ENCODE data around the gene TAT. TPM values are rescaled to one million over a fixed set of nuclear protein-coding genes. Genes with fewer than 3 reads are reported as not detected.
A peak's percentile ranks its signal among the peaks of the same experiment; 100 is the strongest.

The TAT gene
- total RNA-seq: 1,000 to 10,000 TPM in 5 of 6 experiments, 100 to 1,000 TPM in 1; 109 to 3,026 (median 1,168) TPM
- long read RNA-seq, transcript TAT-201 (12 exons, 3,983 nt): major isoform, 49 of 127 reads
- long read RNA-seq, partial matches to known transcripts: 15 of 127 reads
- long read RNA-seq, other reads (novel, unspliced or antisense): 62 of 127 reads

DNA sequence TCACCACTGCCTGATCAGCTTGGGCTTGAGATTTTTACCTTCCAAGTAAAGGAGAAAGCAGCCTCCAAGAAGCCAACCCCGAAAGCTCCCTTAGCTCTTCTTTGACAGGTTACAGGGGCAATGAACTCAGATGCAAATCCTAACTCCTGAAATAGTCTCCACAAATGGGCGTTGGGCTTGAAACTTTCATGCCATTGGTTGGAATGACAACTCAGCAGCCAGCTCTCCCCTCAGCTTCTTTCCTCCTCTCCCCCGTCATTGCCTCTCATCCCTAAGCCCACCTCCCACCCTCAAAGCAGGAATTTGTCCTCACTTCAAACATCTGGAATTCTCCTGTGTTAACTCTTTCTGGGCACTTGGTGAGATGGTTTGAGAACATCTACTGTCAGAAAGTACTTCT is at the start of gene TAT:
TSS of gene TAT (minus strand) at position 122 of the 400 bp plus-strand sequence. CDS start 677 bp downstream, outside the sequence.
- Histone ChIP-seq H3K9me3 (no peaks in the 10 kb centered on the region), H3K4me3 (peak within 1 kb of the TSS; percentile 21 to 70 (median 60)), H3K27ac (peak within 1 kb of the TSS; percentile 75 to 100 (median 98)), H3K27me3 (no peaks in the 10 kb centered on the region), H3K36me3 (peaks cover 0 to 38% (median 18%) of the 10 kb centered on the region in 4 donors), H3K4me1 (peaks cover 0 to 31% (median 9%) of the 10 kb centered on the region in 4 donors)
- intact Hi-C loops (cut with DNase I): no loop called here
- 17% methylated on average over 3 of the region's 3 CpGs for WGBS (ENCODE audit: insufficient coverage, low coverage, low lambda C conversion rate, missing lambda C conversion rate)
- ATAC-seq (peak; percentile 40 to 65 (median 53)), DNase-seq (peak in 2 of 3 donors; percentile 65 to 88)
- TF ChIP-seq POLR2A (IDR thresholded peaks at IDR 0.05): peak; percentile 91
- TF ChIP-seq, protein P1, sequence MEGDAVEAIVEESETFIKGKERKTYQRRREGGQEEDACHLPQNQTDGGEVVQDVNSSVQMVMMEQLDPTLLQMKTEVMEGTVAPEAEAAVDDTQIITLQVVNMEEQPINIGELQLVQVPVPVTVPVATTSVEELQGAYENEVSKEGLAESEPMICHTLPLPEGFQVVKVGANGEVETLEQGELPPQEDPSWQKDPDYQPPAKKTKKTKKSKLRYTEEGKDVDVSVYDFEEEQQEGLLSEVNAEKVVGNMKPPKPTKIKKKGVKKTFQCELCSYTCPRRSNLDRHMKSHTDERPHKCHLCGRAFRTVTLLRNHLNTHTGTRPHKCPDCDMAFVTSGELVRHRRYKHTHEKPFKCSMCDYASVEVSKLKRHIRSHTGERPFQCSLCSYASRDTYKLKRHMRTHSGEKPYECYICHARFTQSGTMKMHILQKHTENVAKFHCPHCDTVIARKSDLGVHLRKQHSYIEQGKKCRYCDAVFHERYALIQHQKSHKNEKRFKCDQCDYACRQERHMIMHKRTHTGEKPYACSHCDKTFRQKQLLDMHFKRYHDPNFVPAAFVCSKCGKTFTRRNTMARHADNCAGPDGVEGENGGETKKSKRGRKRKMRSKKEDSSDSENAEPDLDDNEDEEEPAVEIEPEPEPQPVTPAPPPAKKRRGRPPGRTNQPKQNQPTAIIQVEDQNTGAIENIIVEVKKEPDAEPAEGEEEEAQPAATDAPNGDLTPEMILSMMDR (IDR thresholded peaks at IDR 0.05): no peak

DNA sequence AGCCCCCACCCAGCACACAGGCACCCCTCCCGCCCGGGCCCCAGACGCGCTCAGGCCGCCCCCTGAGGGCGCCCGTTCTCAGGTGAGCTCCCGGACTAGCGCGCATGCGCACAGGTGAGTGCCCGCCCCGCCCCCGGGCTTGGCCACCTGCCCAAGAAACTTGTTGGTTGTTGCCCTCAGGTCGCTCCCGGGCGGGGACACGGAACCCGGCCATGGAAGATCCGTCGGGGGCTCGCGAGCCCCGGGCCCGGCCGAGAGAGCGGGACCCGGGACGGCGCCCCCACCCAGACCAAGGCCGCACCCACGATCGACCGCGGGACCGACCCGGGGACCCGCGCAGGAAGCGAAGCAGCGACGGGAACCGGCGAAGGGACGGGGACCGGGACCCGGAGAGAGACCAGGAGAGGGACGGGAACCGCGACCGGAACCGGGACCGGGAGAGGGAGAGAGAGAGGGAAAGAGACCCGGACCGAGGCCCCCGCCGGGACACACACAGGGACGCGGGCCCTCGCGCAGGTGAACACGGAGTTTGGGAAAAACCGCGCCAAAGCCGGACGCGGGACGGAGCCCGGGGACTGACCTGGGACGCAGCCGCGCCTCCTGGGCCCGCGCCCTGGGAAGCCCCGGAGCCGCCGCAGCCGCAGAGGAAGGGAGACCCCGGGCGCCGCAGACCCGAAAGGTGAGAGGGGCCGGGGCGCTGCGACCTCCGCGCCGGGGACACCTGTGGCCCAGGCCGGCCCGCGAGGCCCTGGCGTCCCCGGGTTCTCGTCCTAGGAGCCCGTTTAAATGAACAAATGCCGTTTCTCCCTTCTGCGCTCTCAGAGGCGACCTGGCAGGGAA is 49.3 kb upstream of the TAT start, which contains the start of gene MARVELD3:
TSS of gene MARVELD3 (plus strand) at position 167 of the 840 bp plus-strand sequence. CDS start at position 213, 46 bp downstream.
- WGBS (ENCODE audit: insufficient coverage, low coverage, low lambda C conversion rate, missing lambda C conversion rate): no CpG with 5 or more reads among the region's 98 CpGs
- no peaks in the 10 kb centered on the region for H3K9me3 ChIP-seq
- peak; percentile 27 for TF ChIP-seq POLR2A (IDR thresholded peaks at IDR 0.05)
- TF ChIP-seq, protein P1 (IDR thresholded peaks at IDR 0.05): no peak
- peak within 1 kb of the TSS in 2 of 3 donors; percentile 29 to 63 for H3K27ac ChIP-seq
- DNase-seq (peak; percentile 80 to 85 (median 85)), ATAC-seq (peak; percentile 57 to 62 (median 62))
- peak within 1 kb of the TSS; percentile 65 to 85 (median 74) for H3K4me3 ChIP-seq
- peaks cover 0 to 16% (median 0%) of the 10 kb centered on the region in 4 donors for H3K4me1 ChIP-seq
- intact Hi-C loops (cut with DNase I): no loop called here
- H3K27me3 ChIP-seq: no peaks in the 10 kb centered on the region
- H3K36me3 ChIP-seq: no peaks in the 10 kb centered on the region

DNA sequence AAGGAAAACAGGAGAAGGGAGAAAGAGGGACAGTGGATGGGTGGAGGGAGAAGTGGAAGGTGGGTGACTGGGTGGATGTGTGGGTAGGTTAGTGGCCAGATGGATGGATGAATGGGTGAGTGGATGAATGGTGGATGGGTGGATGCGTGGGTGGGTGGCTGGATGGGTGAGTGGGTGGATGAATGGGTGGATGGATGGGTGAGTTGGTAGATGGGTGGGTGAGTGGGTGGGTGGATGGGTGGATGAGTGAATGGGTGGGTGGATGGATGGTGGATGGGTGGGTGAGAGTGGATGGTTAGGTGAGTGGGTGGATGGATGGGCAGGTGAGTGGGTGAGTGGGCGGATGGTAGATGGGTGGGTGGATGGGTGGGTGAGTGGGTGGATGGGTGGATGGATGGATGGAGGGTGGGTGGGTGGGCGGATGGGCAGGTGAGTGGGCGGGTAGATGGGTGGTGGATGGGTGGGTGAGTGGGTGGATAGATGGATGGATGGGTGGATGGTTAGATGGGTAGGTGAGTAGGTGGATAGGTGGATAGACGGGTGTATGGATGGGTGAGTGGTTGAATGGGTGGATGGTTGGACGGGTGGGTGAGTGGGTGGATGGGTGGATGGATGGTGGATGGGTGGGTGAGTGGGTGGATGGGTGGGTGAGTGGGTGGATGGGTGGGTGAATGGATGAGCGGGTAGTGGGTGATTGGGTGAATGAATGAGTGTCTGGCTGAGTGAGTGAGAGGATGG is 48.4 kb upstream of the TAT start:
- TF ChIP-seq, protein P1 (IDR thresholded peaks at IDR 0.05): no peak
- TF ChIP-seq POLR2A (IDR thresholded peaks at IDR 0.05): no peak
- intact Hi-C loops (cut with DNase I): no loop called here
- Histone ChIP-seq H3K4me3 (peak overlapping the region in 2 of 3 donors; percentile 74 to 85), H3K36me3 (no peaks in the 10 kb centered on the region), H3K27me3 (no peaks in the 10 kb centered on the region), H3K4me1 (peaks cover 0 to 16% (median 0%) of the 10 kb centered on the region in 4 donors), H3K9me3 (no peaks in the 10 kb centered on the region), H3K27ac (no peak overlapping the region)
- WGBS (ENCODE audit: insufficient coverage, low coverage, low lambda C conversion rate, missing lambda C conversion rate): 91% methylated on average over 7 of the region's 7 CpGs
- ATAC-seq: no peak
- DNase-seq: no peak

DNA sequence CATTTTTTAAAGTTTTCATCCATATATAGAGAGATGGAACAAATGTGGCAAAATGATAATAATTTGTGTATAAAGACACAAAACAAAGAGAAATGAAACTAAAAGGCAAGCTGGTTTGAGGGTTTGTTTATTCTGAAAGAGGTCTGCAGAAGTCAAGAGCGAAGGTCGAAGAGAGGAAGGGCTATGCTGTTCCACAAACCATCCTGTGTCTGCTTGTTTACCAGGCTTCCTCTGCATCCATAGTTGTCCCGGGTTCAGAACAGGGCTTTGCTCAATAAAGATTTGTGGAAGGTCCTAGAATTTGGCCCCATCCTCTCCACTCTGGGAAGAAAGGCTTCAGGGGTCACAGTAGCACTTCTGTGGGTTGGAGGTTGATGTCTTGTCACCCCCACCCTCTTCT is 46.7 kb upstream of the TAT start:
- Histone ChIP-seq H3K9me3 (no peaks in the 10 kb centered on the region), H3K27ac (peak overlapping the region in 2 of 3 donors; percentile 54 to 58), H3K27me3 (no peaks in the 10 kb centered on the region), H3K4me3 (no peak overlapping the region), H3K36me3 (no peaks in the 10 kb centered on the region), H3K4me1 (peaks cover 0 to 16% (median 0%) of the 10 kb centered on the region in 4 donors)
- intact Hi-C loops (cut with DNase I): no loop called here
- TF ChIP-seq, protein P1 (IDR thresholded peaks at IDR 0.05): no peak
- DNase-seq: no peak
- WGBS (ENCODE audit: insufficient coverage, low coverage, low lambda C conversion rate, missing lambda C conversion rate): 14% methylated on average over 3 of the region's 3 CpGs
- peak; percentile 74 to 82 (median 76) for ATAC-seq

All from right lobe of liver (tissue), 6 donors.